Putamen (tissue), 1 donor: ENCODE data around the gene SPECC1.
"Not testable (repeated sequence)": the region's sequence is repeated elsewhere in the genome, so short reads cannot be mapped to it uniquely, and the experiment has no call there.

Experiments
- DNase-seq: peaks from one replicate; pipeline ENCODE4 v3.0.0-alpha.2; 2016; ENCODE audit warnings: low spot score

Gene SPECC1

GRCh38 chr17:20208717-20209116, 199.6 kb downstream of the SPECC1 start:
- no peak for DNase-seq

GRCh38 chr17:20210180-20210579, 201.0 kb downstream of the SPECC1 start:
- no peak for DNase-seq

- DNase-seq, result no peak
These were observed 201.5 kb downstream of the SPECC1 start for GRCh38 chr17:20210614-20211013.

GRCh38 chr17:20211246-20211645, 202.1 kb downstream of the SPECC1 start:
- DNase-seq, result no peak

GRCh38 chr17:20213449-20213848, 204.3 kb downstream of the SPECC1 start:
- no peak for DNase-seq

GRCh38 chr17:20214794-20215193, 205.6 kb downstream of the SPECC1 start:
- no peak for DNase-seq

- no peak for DNase-seq
These were observed 207.1 kb downstream of the SPECC1 start for GRCh38 chr17:20216154-20216815.

GRCh38 chr17:20216853-20217252, 207.7 kb downstream of the SPECC1 start:
- no peak for DNase-seq

GRCh38 chr17:20217677-20218076, 208.5 kb downstream of the SPECC1 start:
- no peak for DNase-seq

GRCh38 chr17:20218272-20218671, 209.1 kb downstream of the SPECC1 start:
- DNase-seq, result no peak

GRCh38 chr17:20223808-20224328, 214.7 kb downstream of the SPECC1 start:
- DNase-seq, result no peak

- DNase-seq, result no peak
These were observed 215.2 kb downstream of the SPECC1 start for GRCh38 chr17:20224379-20224778.

GRCh38 chr17:20225162-20226115, 216.3 kb downstream of the SPECC1 start:
- DNase-seq, result peak; percentile 62

- DNase-seq, result peak; percentile 89
These were observed 217.8 kb downstream of the SPECC1 start for GRCh38 chr17:20226814-20227482.

GRCh38 chr17:20227720-20228370, 218.7 kb downstream of the SPECC1 start:
- DNase-seq, result not testable (repeated sequence)

GRCh38 chr17:20228410-20228809, 219.3 kb downstream of the SPECC1 start:
- DNase-seq, result no peak

GRCh38 chr17:20228860-20229259, 219.7 kb downstream of the SPECC1 start:
- no peak for DNase-seq

- no peak for DNase-seq
These were observed 221.8 kb downstream of the SPECC1 start for GRCh38 chr17:20230924-20231323.

GRCh38 chr17:20232611-20233010, 223.5 kb downstream of the SPECC1 start:
- no peak for DNase-seq

GRCh38 chr17:20234276-20234675, 225.1 kb downstream of the SPECC1 start:
- no peak for DNase-seq

- DNase-seq, result no peak
These were observed 226.6 kb downstream of the SPECC1 start for GRCh38 chr17:20235747-20236146.
